ENCODE data around the gene PRR23C.
"Not testable (repeated sequence)": the region's sequence is repeated elsewhere in the genome, so short reads cannot be mapped to it uniquely, and the experiment has no call there.

Gene PRR23C

GRCh38 chr3:139044366-139045210 lies at the start of gene PRR23C:
Gene PRR23C (minus strand): TSS chr3:139044892. CDS start chr3:139044620, 272 bp downstream.
- DNase-seq (ENCODE audit: insufficient read length, low spot score) (no peak), FAIRE-seq (no peak)

GRCh38 chr3:139093840-139094239 lies 49.1 kb upstream of the PRR23C start:
- DNase-seq (ENCODE audit: insufficient read length, low spot score) (no peak), FAIRE-seq (no peak)

DNA sequence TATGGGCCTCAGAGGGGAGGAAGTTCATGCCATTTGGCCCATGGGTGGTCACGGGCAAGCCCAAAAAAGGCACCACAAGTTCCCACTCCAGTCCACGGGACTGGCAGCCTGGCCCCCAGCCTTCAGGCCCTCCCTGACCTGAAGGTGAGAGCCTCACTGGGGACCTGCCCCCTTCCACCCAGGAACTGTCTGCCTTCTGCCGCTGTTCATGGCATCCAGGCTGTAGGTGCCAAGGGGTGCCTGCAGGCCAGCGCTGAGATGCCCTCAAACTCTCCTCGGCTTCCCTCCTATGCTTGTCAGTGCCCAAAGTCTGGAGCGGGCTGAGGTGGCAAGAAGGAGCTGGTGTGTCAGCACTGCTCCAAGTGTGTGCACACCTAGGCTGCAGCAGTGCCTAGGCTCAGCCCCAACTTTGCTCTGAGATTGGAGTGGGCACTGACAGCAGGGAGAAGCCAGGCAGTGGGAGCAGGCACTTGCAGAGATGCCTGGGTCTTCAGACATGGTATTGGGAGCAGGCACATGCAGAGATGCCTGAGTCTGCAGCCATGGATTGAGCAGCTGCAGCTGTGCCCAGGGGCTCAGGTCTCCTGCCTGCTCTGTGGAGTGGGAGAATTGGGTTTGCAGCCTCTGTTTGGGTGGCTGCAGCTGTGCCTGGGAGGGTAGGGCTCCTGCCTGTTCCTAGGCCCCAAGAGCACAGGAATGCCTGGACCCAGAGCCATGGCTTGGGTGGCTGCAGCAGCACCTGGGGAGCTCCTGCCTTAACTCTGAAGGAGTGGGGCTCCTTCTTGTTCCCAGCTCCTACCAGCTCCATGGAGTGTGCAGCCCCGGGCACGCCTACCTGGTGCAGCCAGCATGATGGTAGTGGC lies 44.0 kb upstream of the PRR23C start:
- FAIRE-seq (no peak), DNase-seq (ENCODE audit: insufficient read length, low spot score) (no peak)

- FAIRE-seq (no peak), DNase-seq (ENCODE audit: insufficient read length, low spot score) (no peak)
Measured at GRCh38 chr3:139087621-139088020, 42.9 kb upstream of the PRR23C start.

- DNase-seq (ENCODE audit: insufficient read length, low spot score) (no peak), FAIRE-seq (no peak)
Measured at GRCh38 chr3:139084176-139084575, 39.5 kb upstream of the PRR23C start.

DNA sequence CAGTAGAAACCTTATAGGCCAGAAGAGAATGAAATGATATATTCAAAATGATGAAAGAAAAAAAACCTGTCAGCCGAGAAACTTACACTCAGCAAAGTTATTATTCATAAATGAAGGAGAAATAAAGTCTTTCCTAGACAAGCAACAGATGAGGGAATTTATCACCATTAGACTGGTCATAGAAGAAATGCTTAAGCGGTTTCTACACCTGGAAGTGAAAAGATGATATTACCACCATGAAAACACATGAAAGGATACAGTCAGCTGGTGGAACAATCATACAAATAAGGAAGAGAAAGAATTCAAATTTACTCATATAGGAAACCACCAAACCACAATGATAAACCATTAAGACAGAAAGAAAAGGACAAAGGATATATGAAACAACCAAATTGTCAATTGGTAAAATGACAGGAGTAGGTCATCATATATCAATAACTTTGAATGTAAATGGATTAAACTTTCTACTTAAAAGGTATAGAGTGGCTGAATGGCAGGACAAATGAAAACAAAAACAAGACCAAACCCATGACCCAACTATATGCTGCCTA lies 29.9 kb upstream of the PRR23C start:
- FAIRE-seq (no peak), DNase-seq (ENCODE audit: insufficient read length, low spot score) (no peak)

DNA sequence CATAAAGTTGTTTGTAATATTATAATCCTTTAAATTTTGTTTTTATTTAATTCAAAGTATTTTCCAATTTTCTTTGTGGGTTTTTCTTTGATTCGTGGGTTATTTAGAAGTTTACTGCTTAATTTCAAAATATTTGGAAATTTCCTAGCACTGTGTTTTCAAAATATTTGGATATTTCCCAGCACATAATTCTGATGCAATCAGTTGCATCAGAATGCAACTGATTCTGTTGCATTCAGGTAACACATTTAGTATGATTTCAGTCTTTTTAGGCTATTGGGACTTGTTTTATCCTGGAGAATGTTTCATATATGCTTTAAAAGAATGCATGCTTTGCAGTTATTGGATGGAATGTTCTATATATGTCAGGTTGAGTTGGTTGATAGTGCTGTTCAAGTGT lies 18.2 kb upstream of the PRR23C start:
- FAIRE-seq (no peak), DNase-seq (ENCODE audit: insufficient read length, low spot score) (no peak)

- DNase-seq (ENCODE audit: insufficient read length, low spot score): no peak
- no peak for FAIRE-seq
Measured at GRCh38 chr3:139052802-139053600, 8.3 kb upstream of the PRR23C start.

- FAIRE-seq: no peak
Measured at GRCh38 chr3:139043554-139044365, 932 bp downstream of the PRR23C start.

GRCh38 chr3:139037478-139037877 lies 7.2 kb downstream of the PRR23C start:
- DNase-seq (ENCODE audit: insufficient read length, low spot score) (no peak), FAIRE-seq (no peak)

More at GRCh38 chr3:139043554-139044365, 932 bp downstream of the PRR23C start:
- no peak for DNase-seq (ENCODE audit: insufficient read length, low spot score)

GRCh38 chr3:139032326-139033002 lies 12.2 kb downstream of the PRR23C start:
- DNase-seq (ENCODE audit: insufficient read length, low spot score) (no peak), FAIRE-seq (no peak)

- not testable (repeated sequence) for DNase-seq (ENCODE audit: insufficient read length, low spot score); FAIRE-seq
Measured at GRCh38 chr3:139030576-139030975, 14.1 kb downstream of the PRR23C start.

GRCh38 chr3:139024968-139025367 lies 19.7 kb downstream of the PRR23C start:
- DNase-seq (ENCODE audit: insufficient read length, low spot score): no peak
- FAIRE-seq: no peak

- FAIRE-seq (no peak), DNase-seq (ENCODE audit: insufficient read length, low spot score) (no peak)
Measured at GRCh38 chr3:139020868-139021234, 23.8 kb downstream of the PRR23C start, which contains the start of gene PRR23B. Gene PRR23B (minus strand): TSS chr3:139020926. CDS start chr3:139020661, 265 bp downstream.

DNA sequence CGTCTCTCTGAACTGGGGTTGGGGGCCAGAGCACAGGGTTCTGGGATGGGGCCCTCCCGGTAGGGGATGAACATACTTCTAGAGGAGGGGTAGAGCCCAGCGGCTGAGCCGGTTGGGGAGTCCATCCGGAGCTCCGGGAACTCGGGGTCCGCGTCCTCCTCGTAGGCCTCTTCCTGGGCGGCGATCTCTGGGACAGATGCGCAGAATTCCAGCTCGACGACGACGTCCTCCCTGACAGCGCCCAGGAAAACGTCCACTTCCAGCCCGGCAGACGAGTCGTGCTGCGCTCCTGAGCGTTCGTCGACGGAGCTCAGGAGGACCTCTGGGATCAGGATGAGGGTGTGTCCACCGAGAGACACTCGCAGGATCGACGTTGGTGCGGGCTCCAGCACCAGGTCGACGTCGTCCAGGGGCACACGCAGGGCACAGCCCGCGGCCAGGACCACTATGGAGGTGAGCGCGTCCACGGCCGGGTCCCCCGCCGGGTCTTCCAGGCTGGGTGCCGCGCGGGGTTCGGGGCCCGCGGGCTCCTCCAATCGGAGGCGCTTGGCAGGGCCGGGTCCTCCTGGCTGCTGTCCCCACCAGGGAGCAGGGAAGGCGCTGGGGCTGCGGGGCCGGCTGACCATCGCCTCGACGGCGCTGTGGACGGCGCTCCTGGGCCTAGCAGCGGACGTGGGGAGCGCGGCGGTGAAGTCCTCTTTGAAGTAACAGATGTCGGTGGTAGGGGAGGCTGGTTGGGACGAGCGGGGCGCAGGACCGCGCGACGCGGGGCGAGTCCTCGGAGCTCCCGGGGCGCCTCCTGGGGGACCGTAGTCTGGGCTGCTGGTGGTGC lies 24.4 kb downstream of the PRR23C start:
- FAIRE-seq (no peak), DNase-seq (ENCODE audit: insufficient read length, low spot score) (no peak)

DNA sequence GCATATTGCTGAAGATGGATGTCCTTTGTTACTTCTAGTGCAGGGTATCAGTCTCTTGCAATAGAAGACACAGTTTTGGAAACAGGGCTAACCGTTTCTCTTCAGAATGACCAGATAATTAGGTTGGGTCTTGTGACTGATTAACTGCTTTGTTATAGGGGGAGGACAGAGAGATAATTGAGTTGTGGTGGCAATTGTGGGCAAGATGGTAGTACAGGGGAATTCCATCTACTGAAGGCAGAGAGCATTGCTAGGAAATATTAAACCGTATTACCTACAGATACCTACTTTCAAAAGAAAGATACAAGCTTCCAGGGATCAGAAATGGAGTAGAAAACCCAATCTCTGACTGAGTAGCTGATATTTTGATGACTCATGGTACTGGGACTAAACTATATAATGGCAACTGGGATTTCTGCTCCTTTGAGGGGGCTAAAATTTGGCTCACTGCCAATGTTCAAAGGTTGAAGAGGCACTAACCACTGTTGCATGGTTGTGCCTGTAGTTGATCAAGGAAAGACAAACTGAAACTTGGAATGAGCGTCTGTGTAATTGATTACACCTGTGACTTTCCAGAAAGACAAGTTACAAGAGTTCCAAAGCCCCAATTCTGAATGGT lies 28.2 kb downstream of the PRR23C start:
- DNase-seq (ENCODE audit: insufficient read length, low spot score) (no peak), FAIRE-seq (no peak)

- DNase-seq (ENCODE audit: insufficient read length, low spot score) (no peak), FAIRE-seq (no peak)
Measured at GRCh38 chr3:139006051-139006716, 38.5 kb downstream of the PRR23C start, which contains the start of gene PRR23A. Gene PRR23A (minus strand): TSS chr3:139006268. CDS start chr3:139006268, 0 bp downstream.
